GM23248 (cell line): ENCODE data around the gene POGZ. TPM values are rescaled to one million over a fixed set of nuclear protein-coding genes. Genes with fewer than 3 reads are reported as not detected.

Experiments
- DNase-seq: peaks from one replicate; pipeline ENCODE4 v3.0.0-alpha.2; 2015
- H2AFZ ChIP-seq: fragments of 200-600 bp; sonication (generic); 2 replicates; pipeline ENCODE4 v1.6.1; 2016; ENCODE audit warnings: antibody characterized with exemption
- H3F3A ChIP-seq: fragments of 200-600 bp; sonication (generic); 2 replicates; pipeline ENCODE4 v1.6.1; 2016; ENCODE audit warnings: mild to moderate bottlenecking, antibody characterized with exemption, mixed run types; ENCODE audit not compliant: insufficient read depth
- H3K27ac ChIP-seq: fragments of 200-600 bp; sonication (generic); 2 replicates; pipeline ENCODE4 v1.5.1; 2016; ENCODE audit warnings: mild to moderate bottlenecking
- H3K27me3 ChIP-seq: fragments of 200-600 bp; sonication (generic); replicated peaks from 2 replicates; pipeline ENCODE4 v1.6.1; 2016; ENCODE audit warnings: mild to moderate bottlenecking; ENCODE audit not compliant: insufficient read depth
- H3K36me3 ChIP-seq: fragments of 200-600 bp; sonication (generic); 2 replicates; pipeline ENCODE4 v1.6.1; 2016; ENCODE audit warnings: low read depth, mild to moderate bottlenecking
- H3K4me1 ChIP-seq: fragments of 200-600 bp; sonication (generic); 2 replicates; pipeline ENCODE4 v1.6.1; 2016; ENCODE audit warnings: mild to moderate bottlenecking; ENCODE audit not compliant: insufficient read depth
- H3K4me2 ChIP-seq: fragments of 200-600 bp; sonication (generic); one replicate; pipeline ENCODE4 v1.6.1; 2016; ENCODE audit warnings: mild to moderate bottlenecking; ENCODE audit not compliant: unreplicated experiment
- H3K4me3 ChIP-seq: fragments of 200-600 bp; sonication (generic); 2 replicates; pipeline ENCODE4 v1.5.1; 2016; ENCODE audit warnings: mild to moderate bottlenecking
- H3K79me2 ChIP-seq: fragments of 200-600 bp; sonication (generic); 2 replicates; pipeline ENCODE4 v1.6.1; 2016; ENCODE audit warnings: mild to moderate bottlenecking; ENCODE audit not compliant: insufficient read depth
- H3K9ac ChIP-seq: fragments of 200-600 bp; sonication (generic); 2 replicates; pipeline ENCODE4 v1.6.1; 2016; ENCODE audit warnings: mild to moderate bottlenecking
- H3K9me2 ChIP-seq: fragments of 200-600 bp; sonication (generic); 2 replicates; pipeline ENCODE4 v1.6.1; 2016; ENCODE audit warnings: mixed run types, mild to moderate bottlenecking, moderate library complexity; ENCODE audit not compliant: insufficient read depth
- H3K9me3 ChIP-seq: fragments of 200-600 bp; sonication (generic); one replicate; pipeline ENCODE4 v1.6.1; 2017; ENCODE audit warnings: low read depth
- H4K20me1 ChIP-seq: fragments of 200-600 bp; sonication (generic); 2 replicates; pipeline ENCODE4 v1.6.0; 2016; ENCODE audit not compliant: insufficient read depth
- EZH2 ChIP-seq: fragments of 200-600 bp; sonication (generic); IDR thresholded peaks from 2 replicates; pipeline ENCODE4 v1.6.1; 2018; ENCODE audit warnings: antibody characterized with exemption, mild to moderate bottlenecking; ENCODE audit not compliant: insufficient read depth, poor library complexity, severe bottlenecking
- EZH2phosphoT487 ChIP-seq: fragments of 200-600 bp; sonication (generic); IDR thresholded peaks from 2 replicates; pipeline ENCODE4 v1.6.1; 2018; ENCODE audit warnings: antibody characterized with exemption, moderate library complexity, mild to moderate bottlenecking, low read depth; ENCODE audit not compliant: insufficient read depth
- WGBS, 2 experiments: methylation state at CpG; one replicate each; pipeline ENCODE4 v1.1.6; 2015 to 2017; ENCODE audit warnings: low lambda C conversion rate in 2 of 2, low coverage in 1 of 2; ENCODE audit errors: missing lambda C conversion rate in 2 of 2; 5-methylcytosine and 5-hydroxymethylcytosine counted together
- in situ Hi-C: fragments of 300-500 bp; cut with MboI; formaldehyde crosslinking; loops from 2 replicates; pipeline ENCODE4 v1.15.0; 2020
- polyA plus RNA-seq: library from polyadenylated mRNA; unstranded; fragments of >200 nt; fragmentation: Nextera tagmentation; extraction: Ambion mirVana; gene quantifications from 2 replicates; pipeline ENCODE4 v1.2.1, GENCODE V29; 2016
- total RNA-seq: library from RNA; depleted of rRNA; stranded (reverse); fragments of >200 nt; shearing (Covaris generic); gene quantifications from 2 replicates; pipeline ENCODE4 v1.2.3, GENCODE V29; 2014; rRNA removed

Gene POGZ, protein sequence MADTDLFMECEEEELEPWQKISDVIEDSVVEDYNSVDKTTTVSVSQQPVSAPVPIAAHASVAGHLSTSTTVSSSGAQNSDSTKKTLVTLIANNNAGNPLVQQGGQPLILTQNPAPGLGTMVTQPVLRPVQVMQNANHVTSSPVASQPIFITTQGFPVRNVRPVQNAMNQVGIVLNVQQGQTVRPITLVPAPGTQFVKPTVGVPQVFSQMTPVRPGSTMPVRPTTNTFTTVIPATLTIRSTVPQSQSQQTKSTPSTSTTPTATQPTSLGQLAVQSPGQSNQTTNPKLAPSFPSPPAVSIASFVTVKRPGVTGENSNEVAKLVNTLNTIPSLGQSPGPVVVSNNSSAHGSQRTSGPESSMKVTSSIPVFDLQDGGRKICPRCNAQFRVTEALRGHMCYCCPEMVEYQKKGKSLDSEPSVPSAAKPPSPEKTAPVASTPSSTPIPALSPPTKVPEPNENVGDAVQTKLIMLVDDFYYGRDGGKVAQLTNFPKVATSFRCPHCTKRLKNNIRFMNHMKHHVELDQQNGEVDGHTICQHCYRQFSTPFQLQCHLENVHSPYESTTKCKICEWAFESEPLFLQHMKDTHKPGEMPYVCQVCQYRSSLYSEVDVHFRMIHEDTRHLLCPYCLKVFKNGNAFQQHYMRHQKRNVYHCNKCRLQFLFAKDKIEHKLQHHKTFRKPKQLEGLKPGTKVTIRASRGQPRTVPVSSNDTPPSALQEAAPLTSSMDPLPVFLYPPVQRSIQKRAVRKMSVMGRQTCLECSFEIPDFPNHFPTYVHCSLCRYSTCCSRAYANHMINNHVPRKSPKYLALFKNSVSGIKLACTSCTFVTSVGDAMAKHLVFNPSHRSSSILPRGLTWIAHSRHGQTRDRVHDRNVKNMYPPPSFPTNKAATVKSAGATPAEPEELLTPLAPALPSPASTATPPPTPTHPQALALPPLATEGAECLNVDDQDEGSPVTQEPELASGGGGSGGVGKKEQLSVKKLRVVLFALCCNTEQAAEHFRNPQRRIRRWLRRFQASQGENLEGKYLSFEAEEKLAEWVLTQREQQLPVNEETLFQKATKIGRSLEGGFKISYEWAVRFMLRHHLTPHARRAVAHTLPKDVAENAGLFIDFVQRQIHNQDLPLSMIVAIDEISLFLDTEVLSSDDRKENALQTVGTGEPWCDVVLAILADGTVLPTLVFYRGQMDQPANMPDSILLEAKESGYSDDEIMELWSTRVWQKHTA (N-terminal part only)
- total RNA-seq (14.7 and 14.9 TPM in 2 replicates), polyA plus RNA-seq (11.6 and 15.5 TPM in 2 replicates)

DNA sequence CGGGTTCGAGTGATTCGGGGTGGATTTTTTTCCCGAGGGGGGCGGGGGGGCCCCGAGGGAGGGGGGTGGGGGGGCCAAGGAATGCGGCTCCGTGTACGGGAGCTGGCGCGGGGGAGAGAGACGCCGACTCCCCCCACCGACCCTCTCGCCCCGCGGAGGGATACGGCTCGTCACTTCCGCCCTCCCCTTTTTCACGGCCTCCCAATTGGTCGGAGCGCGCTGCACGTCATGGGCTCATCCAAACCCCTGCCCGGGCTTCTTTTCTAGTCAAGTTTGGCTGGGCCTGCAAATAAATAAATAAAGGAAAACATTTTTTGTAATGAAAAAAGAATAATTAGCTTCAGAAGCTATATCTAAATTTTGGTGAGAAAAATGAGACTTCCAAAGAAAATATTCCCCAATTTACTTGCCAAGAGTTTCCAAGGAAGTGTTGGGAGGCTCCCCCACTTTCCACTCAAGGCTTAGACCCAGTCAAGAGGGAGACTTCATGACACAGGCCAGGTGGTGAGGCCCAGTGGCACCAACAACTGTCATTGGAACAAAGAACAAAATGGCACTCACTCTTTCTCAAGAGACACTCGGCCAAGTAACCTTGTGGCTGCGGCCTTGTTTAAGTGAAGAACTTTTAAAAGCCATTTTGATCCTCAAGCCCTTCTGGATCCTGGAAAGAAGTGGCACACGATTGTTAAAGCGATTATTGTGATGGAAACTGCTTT lies at the start of gene POGZ:
Gene POGZ (minus strand): TSS at position 164 of the 716 bp plus-strand sequence. CDS start 17,290 bp downstream, outside the sequence.
- H2AFZ ChIP-seq, result peak within 1 kb of the TSS; percentile 92
- H3K9me2 ChIP-seq, result no peaks in the 10 kb centered on the region
- H3K27ac ChIP-seq, result peak within 1 kb of the TSS; percentile 85
- H3F3A ChIP-seq, result peaks cover 16% of the 10 kb centered on the region
- peak within 1 kb of the TSS; percentile 98 for H3K4me3 ChIP-seq
- H3K27me3 ChIP-seq, result no peaks in the 10 kb centered on the region
- TF ChIP-seq EZH2phosphoT487 (no peak), EZH2 (no peak)
- no peaks in the 10 kb centered on the region for H3K36me3 ChIP-seq
- peaks cover 16% of the 10 kb centered on the region for H3K4me1 ChIP-seq
- peaks cover 38% of the 10 kb centered on the region for H3K79me2 ChIP-seq
- H3K9me3 ChIP-seq, result no peaks in the 10 kb centered on the region
- H4K20me1 ChIP-seq, result no peaks in the 10 kb centered on the region
- peak within 1 kb of the TSS; percentile 89 for H3K4me2 ChIP-seq
- in situ Hi-C loops, result loop anchor here (10.0 kb wide), 1 partner anchor 275 kb away; no protein-coding TSS in a partner anchor
- peak within 1 kb of the TSS; percentile 89 for H3K9ac ChIP-seq
- 14 to 29% methylated on average over 13 to 30 of the region's 30 CpGs for WGBS, 2 experiments
- peak; percentile 98 for DNase-seq

DNA sequence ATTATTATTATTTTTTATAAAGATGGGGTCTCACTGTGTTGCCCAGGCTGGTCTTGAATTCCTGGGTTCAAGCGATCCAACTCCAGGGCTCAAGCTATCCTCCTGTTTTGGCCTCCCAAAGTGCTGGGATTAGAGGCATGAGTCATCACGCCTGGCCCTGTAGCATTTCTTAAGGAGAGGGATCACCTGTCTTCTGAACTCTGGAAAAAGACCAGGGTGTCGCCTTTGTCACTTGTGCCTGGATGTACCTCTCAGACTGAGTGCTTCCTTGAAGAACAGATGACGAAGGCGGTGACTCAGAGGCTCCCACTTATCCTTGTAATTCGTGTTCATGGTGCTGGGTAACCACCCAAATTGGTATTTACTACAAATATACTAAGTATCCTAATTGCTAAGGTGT lies 49.5 kb upstream of the POGZ start:
- H3K36me3 ChIP-seq, result no peaks in the 10 kb centered on the region
- H2AFZ ChIP-seq, result no peak overlapping the region
- H3K79me2 ChIP-seq, result no peaks in the 10 kb centered on the region
- no peak overlapping the region for H3K9ac ChIP-seq
- no peaks in the 10 kb centered on the region for H3K9me2 ChIP-seq
- no peak overlapping the region for H3K27ac ChIP-seq
- in situ Hi-C loops, result no loop called here
- H3F3A ChIP-seq, result no peaks in the 10 kb centered on the region
- H4K20me1 ChIP-seq, result no peaks in the 10 kb centered on the region
- H3K4me1 ChIP-seq, result peaks cover 4% of the 10 kb centered on the region
- no peak overlapping the region for H3K4me2 ChIP-seq
- no peak overlapping the region for H3K4me3 ChIP-seq
- H3K27me3 ChIP-seq, result peaks cover 88% of the 10 kb centered on the region
- DNase-seq, result no peak
- no peak for TF ChIP-seq EZH2phosphoT487
- no peak for TF ChIP-seq EZH2
- 83 to 90% methylated on average over 6 of the region's 6 CpGs for WGBS, 2 experiments
- no peaks in the 10 kb centered on the region for H3K9me3 ChIP-seq

DNA sequence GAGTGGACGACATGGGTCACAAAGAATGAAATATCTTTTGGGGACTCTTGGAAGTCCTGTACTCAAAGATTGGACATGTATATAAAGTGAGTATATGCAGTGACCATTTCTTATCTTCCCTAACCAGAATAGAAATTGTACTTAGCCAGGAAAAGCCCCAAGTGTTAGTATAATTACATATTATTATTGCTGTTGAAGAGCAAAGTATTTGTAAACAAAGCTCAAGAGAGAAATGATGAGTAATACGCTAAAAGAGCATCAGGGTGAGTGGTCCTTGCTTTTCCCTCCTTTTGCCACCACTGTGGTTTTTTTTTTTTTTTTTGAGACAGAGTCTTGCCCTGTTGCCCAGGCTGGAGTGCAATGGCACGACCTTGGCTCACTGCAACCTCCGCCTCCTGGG lies 45.5 kb upstream of the POGZ start:
- WGBS, 2 experiments, result 60 to 72% methylated on average over 3 to 4 of the region's 4 CpGs
- H3K4me2 ChIP-seq, result no peak overlapping the region
- H3K27ac ChIP-seq, result no peak overlapping the region
- H4K20me1 ChIP-seq, result no peaks in the 10 kb centered on the region
- TF ChIP-seq EZH2phosphoT487 (no peak), EZH2 (no peak)
- no peak overlapping the region for H3K9ac ChIP-seq
- in situ Hi-C loops, result no loop called here
- no peaks in the 10 kb centered on the region for H3K9me3 ChIP-seq
- DNase-seq, result no peak
- no peaks in the 10 kb centered on the region for H3K79me2 ChIP-seq
- H3K9me2 ChIP-seq, result no peaks in the 10 kb centered on the region
- H2AFZ ChIP-seq, result no peak overlapping the region
- H3K27me3 ChIP-seq, result peaks cover 71% of the 10 kb centered on the region
- H3K4me1 ChIP-seq, result no peaks in the 10 kb centered on the region
- no peaks in the 10 kb centered on the region for H3F3A ChIP-seq
- no peaks in the 10 kb centered on the region for H3K36me3 ChIP-seq
- no peak overlapping the region for H3K4me3 ChIP-seq
